ENCODE measurements around the gene NPHP4.
"Not testable (repeated sequence)": the region's sequence is repeated elsewhere in the genome, so short reads cannot be mapped to it uniquely, and the experiment has no call there.

NPHP4 gene

DNA sequence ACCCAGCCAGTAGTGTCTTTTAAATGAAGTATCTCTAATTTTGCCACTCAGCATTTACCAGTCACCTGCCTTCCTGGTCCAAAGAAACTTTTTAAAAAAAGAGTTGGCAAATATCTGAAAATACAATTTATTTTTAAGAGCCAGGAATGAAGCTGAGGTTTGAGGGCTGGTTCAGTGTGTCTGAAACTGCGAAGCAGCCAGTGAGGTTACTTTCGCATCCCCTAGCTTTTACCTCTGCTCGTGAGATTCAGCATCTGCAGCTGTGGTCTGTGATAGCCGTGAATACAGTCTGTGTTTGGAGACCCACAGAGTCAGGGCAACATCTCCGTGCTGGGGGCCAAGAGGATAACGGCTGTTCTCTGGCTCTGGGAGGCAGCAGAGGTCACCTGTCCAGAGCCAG, 32.2 kb upstream of the NPHP4 start:
- DNase-seq (ENCODE audit: low read depth in 2 of 2) = no peak

DNA sequence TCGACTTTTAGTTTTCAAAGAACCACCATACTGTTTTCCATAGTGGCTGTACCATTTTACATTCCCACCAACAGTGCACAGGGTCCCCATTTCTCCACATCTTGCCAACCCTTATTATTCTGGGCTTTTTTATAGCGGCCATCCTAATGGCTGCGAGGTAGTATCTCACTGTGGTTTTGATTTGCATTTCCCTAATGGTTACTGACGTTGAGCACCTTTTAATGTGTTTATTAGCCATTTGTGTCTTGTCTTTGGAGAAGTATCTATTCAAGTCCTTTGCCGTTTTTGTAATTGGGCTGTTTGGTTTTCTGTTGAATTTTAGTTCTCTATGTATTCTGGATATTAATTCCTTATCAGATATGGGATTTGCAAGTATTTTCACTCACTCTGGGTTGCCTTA, 31.1 kb upstream of the NPHP4 start:
- DNase-seq (ENCODE audit: low read depth in 2 of 2) = no peak

DNA sequence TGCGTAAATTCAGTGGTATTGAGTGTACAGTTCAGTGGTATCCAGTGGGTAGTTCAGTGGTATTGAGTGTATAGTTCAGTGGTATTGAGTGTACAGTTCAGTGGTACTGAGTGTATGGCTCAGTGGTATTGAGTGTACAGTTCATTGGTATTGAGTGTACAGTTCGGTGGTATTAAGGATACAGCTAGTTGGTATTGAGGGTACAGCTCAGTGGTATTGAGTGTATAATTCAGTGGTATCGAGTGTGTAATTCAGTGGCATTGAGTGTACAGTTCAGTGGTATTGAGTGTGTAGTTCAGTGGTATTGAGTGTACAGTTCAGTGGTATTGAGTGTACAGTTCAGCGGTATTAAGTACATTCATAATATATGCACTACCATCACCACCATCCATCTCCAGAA, 30.0 kb upstream of the NPHP4 start:
- DNase-seq (ENCODE audit: low read depth in 2 of 2) = no peak

DNA sequence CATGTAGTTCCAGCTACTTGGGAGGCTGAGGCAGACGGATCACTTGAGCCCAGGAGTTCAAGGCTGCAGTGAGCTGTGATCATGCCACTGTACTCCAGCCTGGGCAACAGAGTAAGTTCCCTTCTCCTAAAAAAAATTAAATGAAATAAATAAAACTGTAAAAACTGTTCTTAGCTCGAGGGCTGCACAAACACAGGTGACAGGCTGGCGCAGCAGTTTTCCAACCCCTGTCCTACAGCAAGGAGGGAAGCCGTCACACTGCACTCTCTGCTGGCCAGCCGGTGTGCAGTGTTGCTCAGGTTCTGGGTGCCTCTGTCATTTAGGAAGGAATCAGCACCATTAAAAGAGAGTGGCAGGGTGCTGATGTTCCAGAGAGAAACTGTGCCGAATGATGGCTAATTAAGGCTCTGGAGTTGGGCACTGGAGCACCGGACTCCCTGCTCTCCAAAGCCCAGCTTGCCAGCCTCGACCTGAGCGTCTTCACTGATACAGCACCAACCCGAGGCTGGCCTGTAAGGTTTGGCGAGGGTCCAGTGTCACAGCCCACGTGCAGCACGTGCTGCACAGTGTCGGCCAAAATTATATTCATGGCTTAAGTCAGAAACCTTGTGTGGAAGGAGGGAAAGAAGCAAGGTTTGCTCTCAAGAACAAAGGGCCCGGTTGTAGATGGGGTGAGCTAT, 27.1 kb upstream of the NPHP4 start:
- DNase-seq (ENCODE audit: low read depth in 2 of 2) = no peak

DNA sequence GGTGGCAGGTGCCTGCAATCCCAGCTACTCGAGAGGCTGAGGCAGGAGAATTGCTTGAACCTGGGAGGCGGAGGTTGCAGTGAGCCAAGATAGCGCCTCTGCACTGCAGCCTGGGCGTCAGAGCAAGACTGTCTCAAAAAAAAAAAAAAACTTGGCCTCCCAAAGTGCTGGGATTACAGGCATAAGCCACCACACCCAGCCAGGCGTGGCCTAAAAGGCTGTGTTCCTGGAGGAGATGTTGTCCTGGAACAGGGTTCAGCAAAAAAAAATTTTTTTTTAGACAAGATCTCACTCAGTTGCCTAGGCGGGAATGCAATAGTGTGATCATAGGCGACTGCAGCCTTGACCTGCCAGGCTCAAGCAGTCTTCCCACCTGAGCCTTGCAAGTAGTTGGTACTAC, 25.4 kb upstream of the NPHP4 start:
- DNase-seq (ENCODE audit: low read depth in 2 of 2) = not testable (repeated sequence)

DNA sequence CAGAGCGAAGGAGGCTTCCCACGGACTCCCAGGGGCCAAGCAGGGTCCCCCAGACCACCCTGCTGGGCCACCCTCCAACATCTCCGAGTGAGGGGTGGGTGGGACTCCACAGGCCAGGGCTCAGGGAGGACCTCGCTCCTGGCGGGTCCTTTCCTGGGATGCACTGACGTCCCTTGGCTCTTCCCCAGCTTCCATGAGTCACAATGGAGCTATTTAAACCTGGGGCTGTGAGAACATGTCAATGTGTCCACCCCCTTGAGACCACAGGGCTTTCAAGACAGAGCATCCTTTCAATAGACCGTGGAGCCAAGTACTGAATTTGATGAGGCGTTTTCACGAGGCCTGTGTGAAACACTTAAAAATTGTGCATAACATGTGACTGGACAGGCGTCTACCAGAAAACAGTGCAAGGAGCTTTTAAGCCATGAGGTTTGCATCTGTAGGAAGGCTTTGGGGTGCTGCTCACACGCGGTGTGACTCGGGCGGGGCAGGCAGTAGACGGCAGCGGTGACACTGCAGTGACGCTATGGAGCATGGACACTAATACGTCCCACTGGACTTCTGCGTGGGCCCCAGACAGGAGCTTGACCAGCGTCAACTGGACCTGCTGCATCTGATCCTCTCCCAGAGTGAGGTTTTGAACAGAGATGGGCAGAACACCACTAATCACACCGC, 24.1 kb upstream of the NPHP4 start:
- DNase-seq (ENCODE audit: low read depth in 2 of 2) = no peak

DNA sequence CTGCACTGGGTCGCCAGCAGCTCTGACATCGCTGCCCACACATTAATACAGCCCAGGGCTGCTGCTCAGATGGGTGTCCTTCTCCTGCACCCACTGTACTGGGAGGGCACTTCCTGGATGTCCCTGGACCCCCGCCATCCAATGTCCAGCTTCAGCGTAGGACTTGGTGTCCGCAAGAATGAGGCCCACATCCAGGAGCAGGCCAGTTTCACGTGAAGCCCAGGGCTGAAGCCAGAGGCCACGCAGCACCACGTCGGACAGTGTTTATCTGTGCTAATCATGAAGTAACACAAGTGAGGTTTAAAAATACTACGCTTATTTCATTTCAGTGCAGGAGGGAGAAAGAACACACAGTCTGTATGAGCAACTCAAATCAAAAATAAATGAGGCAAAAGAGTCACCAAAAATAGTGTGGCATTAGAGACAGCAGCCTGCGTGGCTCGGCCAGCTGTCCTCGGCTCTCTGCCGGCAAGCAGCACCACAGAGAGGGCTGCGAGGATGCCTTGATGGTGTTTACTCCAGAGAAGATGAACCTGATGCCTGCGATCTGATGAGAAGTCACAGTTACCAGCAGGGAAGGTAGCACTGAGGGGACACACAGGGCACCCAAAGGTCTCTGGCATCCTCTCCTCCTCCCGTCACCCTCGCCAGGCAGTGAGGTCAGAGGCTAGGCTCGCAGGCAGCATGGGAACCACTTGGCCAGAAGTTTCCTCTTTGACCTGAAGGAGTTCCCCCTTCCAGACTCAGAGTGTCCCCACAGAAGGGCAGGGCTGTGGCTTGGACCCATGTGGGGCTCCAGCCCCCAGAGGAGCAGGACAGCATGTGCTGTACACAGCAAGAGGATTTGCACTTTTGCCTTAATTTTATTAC, 22.1 kb upstream of the NPHP4 start:
- DNase-seq (ENCODE audit: low read depth in 2 of 2) = no peak

DNA sequence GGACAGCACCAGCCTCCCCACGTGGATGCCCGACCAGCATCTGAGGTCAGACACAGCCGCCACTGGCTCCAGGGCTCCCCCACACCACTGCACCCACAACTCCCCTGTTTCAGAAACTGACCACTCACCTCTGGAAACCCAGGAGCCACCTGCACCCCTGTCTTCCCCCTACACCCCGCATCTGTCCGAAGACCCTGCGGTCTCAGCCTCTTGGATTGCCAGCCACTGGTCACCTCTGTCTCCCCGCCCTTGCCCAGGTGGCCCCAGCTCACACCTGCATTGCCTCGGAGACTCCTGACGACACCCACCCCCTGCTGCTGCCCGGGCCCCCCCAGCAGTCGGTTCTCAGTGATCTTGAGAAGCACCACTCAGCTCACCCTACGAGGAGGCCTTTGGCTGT, 21.3 kb upstream of the NPHP4 start:
- no peak for DNase-seq (ENCODE audit: low read depth in 2 of 2)

DNA sequence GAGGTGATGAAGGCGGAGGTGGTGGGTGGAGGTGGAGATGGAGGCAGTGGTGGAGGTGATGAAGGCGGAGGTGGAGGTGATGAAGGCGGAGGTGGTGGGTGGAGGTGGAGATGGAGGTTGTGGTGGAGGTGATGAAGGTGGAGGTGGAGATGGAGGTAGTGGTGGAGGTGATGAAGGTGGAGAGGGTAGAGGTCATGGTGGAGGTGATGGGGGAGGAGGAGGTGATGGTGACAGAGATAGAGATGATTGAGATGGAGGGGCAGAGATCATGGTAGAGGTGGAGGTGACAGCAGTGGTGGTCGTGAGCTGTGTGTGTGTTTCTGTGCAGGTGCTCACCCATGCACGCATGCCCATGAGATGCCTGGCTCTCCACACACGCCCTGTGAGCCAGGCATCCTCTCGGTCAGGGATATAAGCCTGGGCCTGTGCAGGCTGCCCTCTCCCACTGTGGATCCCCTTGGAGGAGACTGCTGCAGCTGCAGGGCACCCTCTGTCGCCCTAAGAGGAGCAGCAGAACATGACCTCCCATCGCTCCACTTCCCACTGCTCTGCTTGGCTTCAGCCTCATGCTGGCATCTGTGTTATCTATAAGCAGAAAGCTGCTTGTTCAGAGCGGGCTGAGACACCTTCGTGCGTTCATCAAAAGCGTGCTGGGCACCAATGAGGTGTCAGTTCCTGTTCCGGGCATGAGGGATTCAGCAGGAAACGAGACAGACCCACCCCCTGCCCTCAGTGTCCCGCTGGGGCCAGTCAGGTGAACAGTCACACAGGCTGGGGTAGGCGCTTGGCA, 20.5 kb upstream of the NPHP4 start:
- DNase-seq (ENCODE audit: low read depth in 2 of 2) = no peak

DNA sequence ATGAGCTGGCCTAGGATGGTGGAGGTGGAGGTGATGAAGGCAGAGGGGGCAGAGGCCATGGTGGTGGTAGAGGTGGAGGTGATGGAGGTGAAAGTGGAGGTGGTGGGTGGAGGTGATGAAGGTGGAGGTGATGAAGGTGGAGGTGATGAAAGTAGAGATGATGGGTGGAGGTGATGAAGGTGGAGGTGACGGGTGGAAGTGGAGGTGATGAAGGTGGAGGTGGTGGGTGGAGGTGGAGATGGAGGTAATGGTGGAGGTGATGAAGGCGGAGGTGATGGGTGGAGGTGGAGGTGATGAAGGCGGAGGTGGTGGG, 19.7 kb upstream of the NPHP4 start:
- no peak for DNase-seq (ENCODE audit: low read depth in 2 of 2)

DNA sequence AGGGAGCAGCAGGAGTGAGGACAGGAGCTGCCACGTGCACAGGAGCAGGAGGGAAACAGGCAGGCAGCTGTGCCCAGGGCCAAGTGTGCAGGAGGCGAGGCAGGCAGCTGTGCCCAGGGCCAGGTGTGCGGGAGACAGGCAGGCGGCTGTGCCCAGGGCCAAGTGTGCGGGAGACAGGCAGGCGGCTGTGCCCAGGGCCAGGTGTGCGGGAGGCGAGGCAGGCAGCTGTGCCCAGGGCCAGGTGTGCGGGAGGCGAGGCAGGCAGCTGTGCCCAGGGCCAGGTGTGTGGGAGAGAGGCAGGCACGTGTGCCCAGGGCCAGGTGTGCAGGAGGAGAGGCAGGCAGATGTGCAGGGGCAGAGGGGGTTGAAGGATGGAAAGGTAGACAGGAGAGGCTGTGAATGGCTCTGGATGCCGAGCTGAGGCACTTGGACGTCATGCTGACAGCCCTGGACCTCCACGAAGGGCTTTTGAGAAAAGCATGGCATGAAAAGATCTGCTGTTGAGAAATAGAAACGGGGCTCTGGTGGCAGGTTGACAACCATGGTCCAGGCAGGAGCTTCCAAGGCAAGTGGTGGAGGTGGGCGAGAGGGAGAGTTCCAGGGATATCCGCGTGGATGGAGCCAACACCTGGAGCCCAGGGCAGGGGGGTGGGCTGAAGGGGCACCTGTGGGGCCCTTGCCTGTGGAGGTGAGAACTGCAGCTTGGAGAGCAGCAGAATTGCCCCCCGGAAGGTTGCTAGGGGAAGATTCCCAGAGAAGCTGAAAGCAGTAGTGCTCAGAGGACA, 19.1 kb upstream of the NPHP4 start:
- no peak for DNase-seq (ENCODE audit: low read depth in 2 of 2)

DNA sequence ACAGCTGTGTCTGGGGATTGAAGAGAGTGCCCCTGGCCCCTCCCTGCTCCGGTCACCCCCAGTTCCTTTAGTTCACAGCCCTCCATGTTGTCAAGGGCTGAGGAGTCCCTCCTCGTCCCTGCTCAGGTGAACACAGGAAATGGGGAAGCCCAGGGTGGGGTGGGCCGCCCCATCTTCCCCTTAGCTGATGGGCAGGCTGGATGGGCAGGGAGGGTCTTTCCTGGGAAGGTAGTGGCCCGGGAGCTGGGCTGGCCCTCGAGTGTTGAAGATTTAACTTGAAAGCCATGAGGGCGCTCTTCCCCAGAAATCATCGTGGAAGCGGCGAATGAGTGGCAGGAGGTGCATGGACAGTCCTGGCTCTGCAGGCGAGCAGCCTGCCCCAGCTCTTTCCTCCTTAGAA, 18.3 kb upstream of the NPHP4 start:
- no peak for DNase-seq (ENCODE audit: low read depth in 2 of 2)

DNA sequence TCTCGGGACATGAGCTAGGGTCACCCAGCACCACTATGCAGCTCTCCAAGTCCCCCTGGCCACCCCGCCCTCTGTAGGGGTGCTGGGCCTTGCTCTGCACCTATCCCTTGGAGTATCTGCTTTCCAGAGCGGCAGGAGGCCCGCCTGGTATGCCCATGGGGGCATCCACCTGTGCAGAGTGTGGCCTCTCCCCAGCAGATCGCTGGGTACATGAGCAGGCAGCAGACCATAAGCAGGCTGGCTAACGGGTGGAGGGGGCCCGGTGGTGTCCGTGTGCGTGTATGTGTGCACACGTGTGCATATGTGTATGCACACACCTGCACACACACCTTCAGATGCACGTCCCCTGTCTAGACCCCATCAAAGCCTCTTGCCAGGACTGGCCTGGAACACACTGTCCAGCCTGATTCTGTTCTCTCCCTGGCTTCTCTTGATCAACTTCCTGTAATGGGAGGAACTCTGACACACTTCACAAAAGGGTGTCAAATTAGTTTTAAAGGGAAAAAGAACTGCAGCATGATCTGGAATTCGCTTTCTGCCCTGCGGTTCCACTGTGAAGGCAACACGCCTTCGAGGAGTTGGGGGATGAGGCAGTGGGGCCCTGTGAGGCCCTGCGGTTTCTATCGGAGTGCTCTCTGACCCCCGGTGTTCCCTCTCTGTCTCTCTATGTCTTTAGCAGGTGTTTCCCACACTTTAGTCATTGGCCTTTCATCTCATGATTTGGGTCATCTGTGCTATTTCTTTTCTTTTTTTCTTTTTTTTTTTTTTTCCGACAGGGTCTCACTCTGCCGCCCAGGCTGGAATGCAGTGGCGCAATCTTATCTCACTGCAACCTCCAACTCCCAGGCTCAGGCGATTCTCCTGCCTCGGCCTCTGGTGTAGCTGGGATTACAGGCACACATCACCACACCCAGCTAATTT, 17.2 kb upstream of the NPHP4 start:
- DNase-seq (ENCODE audit: low read depth in 2 of 2) = no peak

DNA sequence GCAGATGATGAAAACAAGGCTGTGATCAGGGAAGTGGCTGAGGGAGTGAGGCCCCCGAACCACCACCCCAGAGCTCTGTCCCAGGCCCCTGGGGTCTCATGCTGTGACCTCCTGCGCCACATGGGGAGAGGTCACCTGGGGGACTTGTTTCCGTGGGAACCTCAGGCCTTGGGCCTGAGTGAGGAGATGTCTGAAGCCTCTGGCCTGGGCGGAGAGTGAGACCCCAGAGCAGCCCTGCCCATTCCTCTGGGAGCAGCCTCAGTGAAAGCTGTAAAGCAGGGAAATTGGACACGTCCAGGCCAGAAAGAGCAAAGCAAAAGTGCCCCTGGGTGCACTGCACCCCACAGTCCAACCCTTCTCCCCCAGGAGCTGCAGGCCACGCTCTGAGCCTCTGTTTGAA, 16.5 kb upstream of the NPHP4 start:
- no peak for DNase-seq (ENCODE audit: low read depth in 2 of 2)

DNA sequence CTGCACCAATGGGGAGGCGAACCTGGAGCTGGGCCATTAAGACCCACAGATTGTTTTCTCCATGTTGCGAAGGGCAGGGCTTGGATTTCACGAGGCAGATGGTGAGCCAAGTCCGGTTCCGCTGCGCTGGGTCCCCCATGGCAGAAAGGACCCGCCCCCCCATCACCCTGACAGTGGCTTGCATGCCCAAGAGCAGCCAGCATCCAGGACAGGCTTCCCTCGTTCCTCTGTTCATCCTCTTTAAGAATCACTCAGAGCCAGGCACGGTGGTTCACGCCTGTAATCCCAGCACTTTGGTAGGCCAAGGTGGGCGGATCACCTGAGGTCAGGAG, 15.8 kb upstream of the NPHP4 start:
- DNase-seq (ENCODE audit: low read depth in 2 of 2) = no peak

DNA sequence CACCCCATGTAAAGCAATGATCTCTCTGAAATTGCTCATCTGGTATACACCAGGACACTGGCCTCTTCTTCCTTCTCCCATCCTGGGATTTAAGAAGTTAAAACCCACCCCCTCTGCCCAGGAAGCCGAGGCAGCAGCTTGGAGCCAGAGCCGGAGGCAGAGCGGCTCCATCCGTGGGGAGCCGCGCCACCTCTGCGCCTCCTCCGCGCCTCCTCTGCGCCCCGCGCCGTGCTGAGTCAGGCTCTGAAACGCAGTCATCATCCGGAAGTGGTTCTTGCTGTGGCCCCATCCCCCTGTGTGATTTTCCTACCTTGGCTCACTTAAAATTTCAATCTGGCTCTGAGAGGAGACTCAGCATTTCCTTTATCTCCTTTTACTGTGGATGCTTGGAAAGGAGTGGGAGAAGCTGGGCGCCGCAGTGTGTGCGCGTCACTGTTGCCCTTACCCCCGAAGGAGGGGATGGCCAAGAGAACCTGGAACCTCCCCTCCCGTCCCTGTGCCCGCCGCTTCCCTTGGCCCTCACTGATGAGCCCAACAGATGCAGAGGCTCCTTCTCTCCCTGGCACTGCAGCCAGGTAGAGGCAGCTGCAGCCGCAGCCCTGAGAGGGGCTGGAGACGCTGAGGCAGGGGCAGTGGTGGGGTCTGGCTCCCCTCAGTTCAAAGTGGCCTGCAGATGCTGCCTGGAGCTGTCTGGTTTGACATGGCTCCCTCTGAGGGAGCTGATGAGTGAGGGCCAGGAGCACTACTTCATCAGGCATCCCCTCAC, 15.3 kb upstream of the NPHP4 start:
- DNase-seq (ENCODE audit: low read depth in 2 of 2) = no peak

DNA sequence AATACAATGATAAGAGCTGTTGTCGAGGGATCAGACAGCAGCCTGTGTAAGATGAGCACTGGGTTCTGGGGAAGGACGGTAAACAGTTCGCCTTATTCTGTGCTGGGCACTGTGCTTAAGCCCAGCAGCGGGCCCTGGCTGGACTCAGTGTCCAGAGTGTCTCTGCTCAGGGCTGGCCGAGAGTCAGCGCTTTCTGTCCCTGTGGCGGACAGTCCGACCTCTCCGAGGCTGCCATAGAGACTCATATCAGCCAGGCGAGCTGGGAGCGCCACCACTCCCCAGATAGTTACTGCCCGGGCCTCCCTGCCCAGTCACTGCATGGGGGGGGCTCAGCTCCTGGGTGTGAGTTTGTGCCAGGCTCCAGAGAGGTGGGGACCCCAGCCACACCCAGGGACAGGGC, 14.7 kb upstream of the NPHP4 start:
- no peak for DNase-seq (ENCODE audit: low read depth in 2 of 2)

DNA sequence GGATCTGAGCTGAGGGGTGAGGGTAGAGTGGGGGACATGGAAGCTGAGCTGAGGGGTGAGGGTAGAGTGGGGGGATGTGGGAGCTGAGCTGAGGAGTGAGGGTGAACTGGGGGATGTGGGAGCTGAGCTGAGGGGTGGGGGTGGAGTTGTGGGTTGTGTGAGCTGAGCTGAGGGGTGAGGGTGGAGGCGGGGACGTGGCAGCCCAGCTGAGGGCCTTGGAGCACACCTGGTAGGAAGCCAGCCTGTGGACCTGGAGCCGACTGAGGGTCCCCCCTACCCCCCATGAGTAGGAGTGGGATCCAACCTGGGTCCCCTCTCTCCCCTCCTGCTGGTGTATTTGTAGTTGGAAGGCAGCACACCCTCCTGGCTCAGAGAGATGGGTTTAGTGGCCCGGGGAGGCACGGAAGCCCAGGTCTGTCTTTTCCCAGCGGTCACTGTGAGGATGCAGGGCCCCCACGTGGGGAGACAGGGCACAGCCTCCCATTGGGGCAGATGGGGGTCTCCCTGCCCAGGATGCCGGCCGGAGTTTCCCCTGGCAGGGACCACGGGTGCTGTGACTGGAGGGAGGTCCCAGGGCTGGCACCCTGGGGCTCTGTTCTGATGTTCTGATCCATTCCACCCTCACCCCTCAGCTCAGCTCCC, 13.2 kb upstream of the NPHP4 start:
- no peak for DNase-seq (ENCODE audit: low read depth in 2 of 2)

DNA sequence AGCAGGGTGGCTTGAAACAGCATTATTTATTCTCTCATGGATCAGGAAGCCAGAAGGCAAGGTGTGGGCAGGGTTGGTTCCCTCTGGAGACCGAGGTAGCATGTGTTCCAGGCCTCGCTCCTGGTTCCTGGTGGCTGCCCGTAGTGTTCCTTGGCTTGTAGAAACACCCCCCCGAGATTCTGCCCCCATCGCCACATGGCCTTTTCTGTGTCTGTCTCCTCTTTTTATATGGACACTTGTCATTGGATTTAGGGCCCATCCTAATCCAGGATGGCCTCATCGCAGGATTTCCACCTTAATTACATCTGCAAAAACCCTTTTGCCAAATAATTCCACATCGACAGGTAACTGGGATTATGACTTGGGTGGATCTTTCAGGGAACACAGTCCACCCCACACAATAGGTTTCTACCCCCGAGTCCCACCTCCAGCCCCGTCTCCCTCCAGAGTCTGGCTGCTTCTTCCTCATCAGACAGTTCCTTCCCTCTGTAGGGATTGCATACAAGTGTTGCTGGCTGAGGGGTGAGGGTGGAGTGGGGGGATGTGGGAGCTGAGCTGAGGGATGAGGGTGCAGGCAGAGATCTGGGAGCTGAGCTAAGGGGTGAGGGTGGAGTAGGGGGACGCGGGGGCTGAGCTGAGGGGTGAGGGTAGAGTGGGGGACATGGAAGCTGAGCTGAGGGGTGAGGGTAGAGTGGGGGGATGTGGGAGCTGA, 12.3 kb upstream of the NPHP4 start:
- DNase-seq (ENCODE audit: low read depth in 2 of 2) = no peak

Data from activated CD4-positive, alpha-beta T cell treated with anti-CD3 and anti-CD28 coated beads for 24 hours (primary cell).